T-helper 17 cell (primary cell): ENCODE results near the gene CFL1. TPM values are rescaled to one million over a fixed set of nuclear protein-coding genes. Genes with fewer than 3 reads are reported as not detected.
"Not testable (repeated sequence)": the region's sequence is repeated elsewhere in the genome, so short reads cannot be mapped to it uniquely, and the experiment has no call there.

Experiments used
- ATAC-seq: fragments of 150-1000 bp; cut with Tn5 transposase; 2 replicates; pipeline ENCODE4 v1.10.0; 2021; ENCODE audit warnings: mild to moderate bottlenecking, moderate library complexity
- DNase-seq, 3 donors: peaks; one replicate each; pipeline versions ENCODE4 v3.0.0 to v3.0.0-alpha.2; 2020 to 2021
- H3K9me3 ChIP-seq: one replicate; pipeline ENCODE4 v1.7.0; 2013; ENCODE audit warnings: low read length, mild to moderate bottlenecking; ENCODE audit not compliant: control insufficient read depth, poor library complexity, severe bottlenecking
- H3K27ac Mint-ChIP-seq: one replicate; pipeline ENCODE4 v1.8.0; 2022; ENCODE audit warnings: mild to moderate bottlenecking, moderate library complexity, mixed read lengths
- H3K27me3 Mint-ChIP-seq: one replicate; pipeline ENCODE4 v1.8.0; 2022; ENCODE audit warnings: mixed read lengths
- H3K36me3 Mint-ChIP-seq: one replicate; pipeline ENCODE4 v1.8.0; 2022; ENCODE audit warnings: low read depth, mixed read lengths
- H3K4me1 Mint-ChIP-seq: one replicate; pipeline ENCODE4 v1.8.0; 2022; ENCODE audit warnings: mild to moderate bottlenecking, mixed read lengths
- H3K4me3 Mint-ChIP-seq: one replicate; pipeline ENCODE4 v1.8.0; 2022; ENCODE audit warnings: mild to moderate bottlenecking, moderate library complexity, mixed read lengths
- total RNA-seq, 4 donors: library from RNA in 2 of 4; stranded (reverse) in 2 of 4; gene quantifications; one replicate each; pipeline ENCODE4 v1.2.3 and lab custom pipeline; 2022 to 2026

Gene CFL1
- total RNA-seq, 2 donors from 2014 or later = 642 to 738 TPM

DNA sequence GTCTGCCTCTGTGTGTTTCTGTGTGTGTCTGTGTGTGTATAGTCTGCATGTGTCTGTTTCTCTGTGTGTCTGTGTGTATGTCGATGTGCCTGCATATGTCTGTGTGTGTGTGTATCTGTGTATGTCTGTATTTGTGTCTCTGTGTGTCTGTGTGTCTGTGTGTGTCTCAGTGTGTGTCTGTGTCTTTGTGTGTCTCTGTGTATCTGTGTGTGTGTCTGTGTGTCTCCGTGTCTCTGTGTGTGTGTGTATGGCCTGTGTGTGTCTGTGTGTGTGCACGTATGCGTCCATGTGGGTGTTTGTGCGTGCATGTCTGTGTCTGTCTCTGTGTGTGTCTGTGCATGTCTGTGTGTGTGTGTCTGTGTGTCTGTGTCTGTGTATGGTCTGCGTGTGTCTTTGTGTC lies 23.8 kb downstream of the CFL1 start:
- peaks cover 4% of the 10 kb centered on the region for H3K27me3 Mint-ChIP-seq
- H3K9me3 ChIP-seq = no peaks in the 10 kb centered on the region
- no peak overlapping the region for H3K4me3 Mint-ChIP-seq
- H3K27ac Mint-ChIP-seq = no peak overlapping the region
- peaks cover 2% of the 10 kb centered on the region for H3K36me3 Mint-ChIP-seq
- ATAC-seq = no peak
- peaks cover 11% of the 10 kb centered on the region for H3K4me1 Mint-ChIP-seq
- no peak for DNase-seq

DNA sequence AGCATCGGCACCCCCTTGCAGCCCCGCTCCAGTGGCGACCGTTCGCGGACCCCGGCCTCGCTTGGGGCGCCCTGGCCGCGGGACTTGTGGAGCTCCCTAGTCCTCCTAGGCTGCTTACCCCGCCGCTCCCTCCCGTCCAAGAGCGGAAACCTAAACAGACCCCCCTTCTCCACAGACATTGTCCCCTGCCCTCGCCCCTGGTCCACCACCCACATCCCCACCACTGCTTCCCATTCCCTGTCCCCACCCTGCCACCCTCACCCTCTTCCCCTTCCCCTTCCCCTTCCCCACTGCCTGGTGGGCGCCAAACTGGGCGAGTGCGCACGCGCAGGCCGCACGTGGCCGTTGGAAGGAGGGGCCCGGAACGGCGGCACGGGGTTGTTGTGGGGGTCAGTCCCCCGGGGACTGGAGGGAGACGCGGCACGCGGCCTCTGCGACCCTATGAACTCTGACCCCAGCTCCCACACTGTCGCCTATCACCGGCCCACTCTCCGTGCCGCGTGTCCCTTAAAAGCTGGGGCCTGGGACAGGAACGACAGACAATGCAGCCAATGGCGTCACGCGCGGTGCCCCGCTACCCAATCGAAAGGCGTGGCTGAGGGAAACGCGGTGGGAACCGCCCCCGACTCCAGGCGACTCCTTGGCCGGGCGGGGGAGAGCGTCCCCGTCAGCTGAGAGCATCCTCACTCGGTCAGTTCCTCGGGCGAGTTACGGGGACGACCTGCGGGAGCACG lies 24.5 kb downstream of the CFL1 start, which contains the start of gene SNX32:
Gene SNX32 (plus strand): TSS at position 667 of the 734 bp plus-strand sequence. CDS start 103 bp downstream, outside the sequence.
- peak; percentile 85 to 91 (median 86) for DNase-seq
- H3K4me1 Mint-ChIP-seq = peaks cover 11% of the 10 kb centered on the region
- peaks cover 2% of the 10 kb centered on the region for H3K36me3 Mint-ChIP-seq
- H3K27ac Mint-ChIP-seq = no peak within 1 kb of the TSS
- peak; percentile 100 for ATAC-seq
- H3K27me3 Mint-ChIP-seq = peaks cover 4% of the 10 kb centered on the region
- no peak within 1 kb of the TSS for H3K4me3 Mint-ChIP-seq
- H3K9me3 ChIP-seq = no peaks in the 10 kb centered on the region

DNA sequence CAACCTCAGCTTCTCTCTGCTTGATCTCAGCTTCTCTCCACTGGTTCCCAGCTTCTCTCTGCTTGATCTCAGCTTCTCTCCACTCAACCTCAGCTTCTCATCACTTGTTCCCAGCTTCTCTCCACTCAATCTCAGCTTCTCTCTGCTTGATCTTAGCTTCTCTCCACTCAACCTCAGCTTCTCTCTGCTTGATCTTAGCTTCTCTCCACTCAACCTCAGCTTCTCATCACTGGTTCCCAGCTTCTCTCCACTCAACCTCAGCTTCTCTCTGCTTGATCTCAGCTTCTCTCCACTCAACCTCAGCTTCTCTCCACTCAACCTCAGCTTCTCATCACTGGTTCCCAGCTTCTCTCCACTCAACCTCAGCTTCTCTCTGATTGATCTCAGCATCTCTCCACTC lies 25.7 kb downstream of the CFL1 start:
- H3K36me3 Mint-ChIP-seq, H3K27ac Mint-ChIP-seq, ATAC-seq, H3K9me3 ChIP-seq, H3K27me3 Mint-ChIP-seq, DNase-seq: not testable (repeated sequence)
- peaks cover 11% of the 10 kb centered on the region for H3K4me1 Mint-ChIP-seq
- peak overlapping the region; percentile 3 for H3K4me3 Mint-ChIP-seq

DNA sequence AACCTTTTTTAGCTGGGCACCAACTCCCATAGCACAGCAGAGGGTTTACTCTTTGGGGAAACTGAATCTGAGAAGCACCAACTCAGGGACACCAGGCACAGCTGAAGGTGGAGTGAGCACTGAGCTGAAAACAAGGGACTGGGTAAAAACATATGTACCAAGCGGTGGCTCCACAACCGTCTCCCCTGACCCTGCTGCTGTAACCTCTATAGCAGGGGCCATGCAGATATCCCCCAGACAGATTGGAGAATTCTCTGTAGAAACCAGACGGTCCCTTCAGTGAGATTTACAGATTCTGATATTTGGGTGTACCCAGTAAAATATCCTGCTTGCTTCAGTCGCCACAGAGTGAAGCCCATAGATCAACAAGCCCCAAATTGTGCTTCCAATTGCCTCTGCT lies 28.5 kb downstream of the CFL1 start:
- H3K4me1 Mint-ChIP-seq = peaks cover 11% of the 10 kb centered on the region
- peaks cover 2% of the 10 kb centered on the region for H3K36me3 Mint-ChIP-seq
- peaks cover 4% of the 10 kb centered on the region for H3K27me3 Mint-ChIP-seq
- no peak for DNase-seq
- ATAC-seq = no peak
- H3K27ac Mint-ChIP-seq = no peak overlapping the region
- H3K4me3 Mint-ChIP-seq = no peak overlapping the region
- H3K9me3 ChIP-seq = no peaks in the 10 kb centered on the region

DNA sequence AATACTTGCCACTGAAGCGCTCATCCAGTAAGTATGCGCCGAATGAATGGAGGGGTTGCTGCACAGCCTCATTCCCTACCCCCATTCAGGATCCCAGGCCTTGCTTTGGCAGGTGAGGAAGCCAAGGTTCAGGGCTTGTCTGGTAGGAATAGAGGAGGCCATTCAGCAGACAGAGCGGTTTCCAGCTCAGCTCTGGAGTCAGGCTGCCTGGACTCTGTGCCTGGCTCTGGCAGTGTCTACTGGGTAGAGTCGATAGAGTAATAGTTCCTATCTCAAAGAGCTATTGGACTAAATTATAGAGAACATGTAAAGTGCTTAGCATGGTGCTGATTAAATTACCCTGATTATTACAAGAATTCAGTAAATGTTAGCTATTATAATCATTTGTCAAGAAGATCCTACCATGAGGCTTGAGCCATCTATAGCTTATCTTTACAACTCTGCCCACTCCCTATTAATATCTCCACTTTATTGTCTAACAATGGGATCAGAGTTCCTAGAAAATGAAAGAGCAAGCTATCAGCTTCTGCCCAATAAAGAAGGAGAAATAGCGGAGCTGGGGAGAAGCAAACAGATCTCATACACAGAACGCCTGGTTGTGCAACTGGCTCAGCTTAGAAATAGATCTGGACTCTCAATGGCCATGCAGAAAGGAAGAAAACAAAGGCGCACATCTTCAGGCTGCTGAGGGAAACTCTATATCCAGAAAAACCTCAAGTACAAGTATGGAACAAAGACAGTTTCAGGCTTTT lies 30.8 kb downstream of the CFL1 start:
- no peaks in the 10 kb centered on the region for H3K9me3 ChIP-seq
- Mint-ChIP-seq H3K36me3 (peaks cover 2% of the 10 kb centered on the region), H3K27me3 (peaks cover 4% of the 10 kb centered on the region), H3K27ac (no peak overlapping the region), H3K4me1 (peaks cover 7% of the 10 kb centered on the region), H3K4me3 (no peak overlapping the region)
- DNase-seq = no peak
- ATAC-seq = no peak

DNA sequence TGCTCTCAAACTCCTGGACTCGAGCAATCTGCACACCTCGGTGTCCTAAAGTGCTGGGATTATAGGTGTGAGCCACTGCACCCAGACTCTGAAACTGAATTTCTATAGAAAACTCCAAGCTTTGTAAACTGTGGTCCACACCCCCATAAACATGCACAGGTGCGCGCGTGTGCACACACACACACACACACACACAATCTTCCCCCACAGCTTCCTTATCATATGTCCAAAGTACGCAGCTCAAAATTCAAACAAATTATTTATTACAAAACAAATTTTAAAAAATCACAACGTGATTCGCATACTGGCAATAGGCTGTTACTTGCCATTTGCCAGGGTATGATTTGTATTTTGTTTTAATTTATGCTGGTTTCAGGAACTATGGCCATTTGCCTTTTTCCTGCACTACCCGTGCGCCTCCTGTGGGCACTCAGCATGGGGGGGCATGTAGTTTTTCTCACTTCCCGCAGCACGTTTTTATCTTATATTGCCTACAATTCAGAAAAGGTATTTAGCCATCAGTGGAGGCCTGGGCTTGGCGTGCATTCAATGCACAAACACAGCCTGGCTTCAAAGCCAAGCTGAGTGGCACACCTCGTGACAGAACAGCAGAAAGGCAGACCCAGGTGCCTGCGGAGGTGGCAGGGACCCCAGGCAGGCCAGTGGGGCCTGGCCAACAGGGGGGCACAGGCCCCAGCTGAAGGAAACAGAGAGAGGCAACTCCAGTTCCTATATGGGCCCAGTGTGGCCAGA lies 35.0 kb downstream of the CFL1 start:
- no peak overlapping the region for H3K4me3 Mint-ChIP-seq
- H3K9me3 ChIP-seq = no peaks in the 10 kb centered on the region
- H3K4me1 Mint-ChIP-seq = no peaks in the 10 kb centered on the region
- no peak for ATAC-seq
- DNase-seq = no peak
- no peaks in the 10 kb centered on the region for H3K36me3 Mint-ChIP-seq
- no peak overlapping the region for H3K27ac Mint-ChIP-seq
- no peaks in the 10 kb centered on the region for H3K27me3 Mint-ChIP-seq

DNA sequence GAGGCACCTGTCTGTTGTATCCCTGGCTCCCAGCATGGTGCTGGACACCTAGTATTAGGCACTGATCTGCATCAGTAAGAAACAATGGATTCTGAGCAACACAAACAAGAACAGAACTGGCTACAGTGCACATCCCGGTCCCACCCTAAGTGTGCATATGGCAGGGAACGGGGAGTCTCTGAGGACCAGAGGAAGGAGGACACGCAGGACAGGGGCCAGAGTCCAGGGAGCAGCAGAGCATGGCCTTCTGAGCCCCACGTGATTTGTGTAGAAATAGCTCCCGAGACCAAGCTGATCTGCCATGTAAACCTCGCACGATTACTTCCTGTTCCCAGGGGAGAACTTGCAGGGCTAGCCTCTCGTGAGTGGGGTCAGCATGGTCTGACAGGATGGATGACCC lies 36.9 kb downstream of the CFL1 start:
- H3K27ac Mint-ChIP-seq = no peak overlapping the region

DNA sequence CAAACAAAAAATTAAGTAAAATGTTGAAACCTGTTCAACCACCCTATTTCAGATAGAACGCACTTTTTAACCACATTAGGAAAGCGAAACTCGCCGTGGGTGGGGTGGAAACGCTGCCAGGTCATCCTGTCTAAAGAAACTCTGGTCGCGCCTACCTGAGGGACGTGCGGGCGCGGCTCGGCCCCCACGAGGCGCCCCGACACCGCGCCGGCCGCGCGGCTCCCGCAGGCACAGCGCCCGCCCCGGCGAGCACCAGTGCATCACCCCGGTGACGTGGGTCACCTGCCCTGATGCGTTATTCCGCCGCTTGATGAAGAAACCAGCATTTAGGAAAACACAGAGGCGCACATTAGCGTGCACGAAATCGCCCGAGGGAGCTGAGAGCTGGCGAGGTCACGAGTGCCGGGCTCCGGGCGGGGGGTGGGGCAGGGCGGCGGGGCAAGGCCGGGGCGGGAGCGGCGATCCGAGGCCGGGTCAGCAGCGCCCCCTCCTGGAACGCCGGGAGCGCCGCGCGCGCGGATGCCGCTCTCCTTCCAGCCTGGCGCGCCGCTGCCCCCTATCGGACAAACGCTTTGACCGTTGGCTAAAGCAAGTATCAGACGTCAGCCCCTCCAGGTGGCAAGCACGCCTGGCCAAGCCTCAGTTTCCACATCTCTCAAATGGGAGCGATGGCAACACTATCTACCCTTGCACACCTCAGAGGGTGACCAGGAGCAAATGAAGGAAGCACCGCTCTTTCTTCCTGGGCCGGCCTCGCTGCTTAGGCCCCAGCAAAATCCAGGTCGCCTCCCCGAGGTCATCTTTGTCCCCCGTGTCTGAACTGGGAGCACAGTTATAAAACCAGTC lies 39.9 kb downstream of the CFL1 start:
- DNase-seq = peak; percentile 90 to 98 (median 97)
- Mint-ChIP-seq H3K27me3 (no peaks in the 10 kb centered on the region), H3K27ac (peak overlapping the region; percentile 74), H3K36me3 (peaks cover 2% of the 10 kb centered on the region), H3K4me1 (peaks cover 7% of the 10 kb centered on the region), H3K4me3 (peak overlapping the region; percentile 87)
- peak; percentile 95 for ATAC-seq
- H3K9me3 ChIP-seq = no peaks in the 10 kb centered on the region

More for the DNA sequence above, 36.9 kb downstream of the CFL1 start:
- Mint-ChIP-seq H3K27me3 (no peaks in the 10 kb centered on the region), H3K4me3 (no peak overlapping the region), H3K36me3 (no peaks in the 10 kb centered on the region), H3K4me1 (peaks cover 2% of the 10 kb centered on the region)
- DNase-seq (no peak), ATAC-seq (no peak)
- H3K9me3 ChIP-seq = no peaks in the 10 kb centered on the region

DNA sequence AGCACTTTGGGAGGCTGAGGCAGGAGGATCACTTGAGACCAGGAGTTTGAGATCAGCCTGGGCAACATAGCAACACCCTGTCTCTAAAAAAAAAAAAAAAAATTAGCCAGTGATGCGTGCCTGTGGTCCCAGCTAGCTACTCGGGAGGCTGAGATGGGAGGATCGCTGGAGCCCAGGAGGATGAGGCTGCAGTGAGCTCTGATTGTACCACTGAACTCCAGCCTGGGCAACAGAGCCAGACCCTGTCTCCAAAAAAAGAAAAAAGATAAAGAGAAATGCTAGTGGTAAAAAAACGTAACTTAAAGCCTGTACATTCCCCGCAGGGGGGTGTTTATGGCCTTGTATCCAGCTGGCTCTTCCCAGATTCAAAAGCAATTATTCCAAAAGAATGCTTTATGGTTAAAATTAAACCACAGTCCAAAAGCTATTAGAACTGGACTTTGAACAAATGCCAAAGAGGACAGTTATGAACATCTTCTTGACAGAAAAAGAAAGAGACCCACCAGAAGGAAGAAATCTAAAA lies 40.6 kb downstream of the CFL1 start:
- H3K27ac Mint-ChIP-seq = peak overlapping the region; percentile 74
- H3K9me3 ChIP-seq = no peaks in the 10 kb centered on the region
- H3K4me1 Mint-ChIP-seq = peaks cover 7% of the 10 kb centered on the region
- peak overlapping the region; percentile 87 for H3K4me3 Mint-ChIP-seq
- no peak for DNase-seq
- H3K27me3 Mint-ChIP-seq = no peaks in the 10 kb centered on the region
- H3K36me3 Mint-ChIP-seq = peaks cover 2% of the 10 kb centered on the region
- ATAC-seq = no peak

DNA sequence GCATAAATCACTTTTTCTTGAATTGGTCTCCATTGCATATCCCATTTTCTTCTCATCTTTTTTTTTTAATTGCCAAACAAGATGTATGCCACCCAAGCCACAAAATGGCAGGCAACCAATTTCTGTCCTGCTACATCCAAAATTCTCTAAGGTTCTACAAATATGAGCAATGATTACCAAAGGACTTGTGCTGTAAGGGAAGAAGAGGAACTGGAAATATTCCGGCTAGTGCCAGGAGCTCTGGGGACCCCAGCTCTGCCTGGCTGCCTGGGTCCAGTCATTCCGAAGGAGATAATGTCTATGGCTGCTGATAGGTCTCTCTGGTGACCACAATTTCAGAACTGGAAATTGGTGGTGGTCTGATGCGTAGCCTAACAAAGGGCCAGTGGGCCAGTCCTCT lies 41.3 kb downstream of the CFL1 start:
- no peak overlapping the region for H3K4me3 Mint-ChIP-seq

DNA sequence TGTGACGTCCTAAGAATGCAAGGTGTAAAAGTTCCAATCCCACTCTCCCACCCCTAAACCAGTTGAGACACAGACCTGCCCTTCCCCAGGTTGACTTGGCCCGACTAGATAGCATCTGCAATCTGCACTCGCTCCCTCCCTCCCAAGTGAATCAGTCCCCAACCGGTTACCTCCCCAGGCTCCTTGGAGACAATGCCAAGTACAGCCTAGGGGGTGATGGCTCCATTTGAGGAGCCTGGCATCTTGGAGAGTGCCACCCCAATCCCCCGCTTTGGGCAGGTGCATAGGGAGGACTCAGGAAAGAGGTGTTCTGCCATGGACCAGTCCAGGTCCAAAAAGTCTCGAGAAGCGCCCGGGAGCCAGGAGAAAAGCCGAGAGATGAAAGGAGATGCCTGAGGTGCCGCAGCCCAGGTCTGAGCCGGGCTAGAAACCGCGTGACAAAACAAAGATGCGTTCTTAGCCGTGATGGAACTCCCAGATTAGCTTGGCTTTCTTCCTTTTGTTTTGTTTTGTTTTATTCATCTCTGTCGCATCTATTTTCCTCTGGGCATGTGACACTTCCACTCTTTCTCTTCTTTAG lies 42.9 kb downstream of the CFL1 start:
- Mint-ChIP-seq H3K36me3 (peaks cover 2% of the 10 kb centered on the region), H3K27me3 (no peaks in the 10 kb centered on the region), H3K4me1 (peaks cover 7% of the 10 kb centered on the region), H3K4me3 (no peak overlapping the region), H3K27ac (peak overlapping the region; percentile 47)
- no peak for DNase-seq
- ATAC-seq = no peak
- H3K9me3 ChIP-seq = no peaks in the 10 kb centered on the region

More for the DNA sequence above, 41.3 kb downstream of the CFL1 start:
- Mint-ChIP-seq H3K27me3 (no peaks in the 10 kb centered on the region), H3K4me1 (peaks cover 7% of the 10 kb centered on the region), H3K36me3 (peaks cover 2% of the 10 kb centered on the region), H3K27ac (peak overlapping the region; percentile 74)
- ATAC-seq (no peak), DNase-seq (no peak)
- no peaks in the 10 kb centered on the region for H3K9me3 ChIP-seq
